Mesendoderm (in vitro differentiated cells): Measurements from ENCODE around the gene FREY1.

Experiments
- DNase-seq: peaks from one replicate; pipeline ENCODE4 v3.0.0; 2013
- H2AK5ac ChIP-seq: 2 replicates; pipeline ENCODE4 v1.6.1; 2013; ENCODE audit warnings: low read length, inconsistent platforms
- H2BK120ac ChIP-seq: 2 replicates; pipeline ENCODE4 v1.6.1; 2013; ENCODE audit warnings: low read depth, mild to moderate bottlenecking, low read length, moderate library complexity, mixed read lengths
- H2BK15ac ChIP-seq: replicated peaks from 2 replicates; pipeline ENCODE4 v1.6.1; 2013; ENCODE audit warnings: low read depth, mild to moderate bottlenecking, moderate library complexity
- H2BK5ac ChIP-seq: 2 replicates; pipeline ENCODE4 v1.6.1; 2013; ENCODE audit warnings: low read length, inconsistent platforms
- H3K18ac ChIP-seq: 2 replicates; pipeline ENCODE4 v1.6.1; 2013; ENCODE audit warnings: mild to moderate bottlenecking, low read length, mixed read lengths
- H3K23ac ChIP-seq: one replicate; pipeline ENCODE4 v1.6.1; 2013; ENCODE audit warnings: low read length
- H3K27ac ChIP-seq: 2 replicates; pipeline ENCODE4 v1.5.1; 2013; ENCODE audit warnings: low read depth, mild to moderate bottlenecking, inconsistent platforms, low read length, moderate library complexity
- H3K27me3 ChIP-seq: 2 replicates; pipeline ENCODE4 v1.6.1; 2013; ENCODE audit warnings: low read length, control low read depth, mild to moderate bottlenecking, inconsistent platforms; ENCODE audit not compliant: insufficient read depth, poor library complexity
- H3K36me3 ChIP-seq: 2 replicates; pipeline ENCODE4 v1.6.1; 2013; ENCODE audit warnings: low read length, inconsistent platforms; ENCODE audit not compliant: control insufficient read depth, insufficient read depth
- H3K4ac ChIP-seq: one replicate; pipeline ENCODE4 v1.6.1; 2013; ENCODE audit warnings: low read depth, mild to moderate bottlenecking, low read length, moderate library complexity
- H3K4me1 ChIP-seq: 2 replicates; pipeline ENCODE4 v1.6.1; 2013; ENCODE audit warnings: low read depth, low read length, inconsistent platforms; ENCODE audit not compliant: control insufficient read depth
- H3K4me2 ChIP-seq: 2 replicates; pipeline ENCODE4 v1.6.1; 2013; ENCODE audit warnings: low read length
- H3K4me3 ChIP-seq: 2 replicates; pipeline ENCODE4 v1.5.1; 2013; ENCODE audit warnings: mild to moderate bottlenecking, low read length
- H3K56ac ChIP-seq: one replicate; pipeline ENCODE4 v1.6.1; 2013; ENCODE audit warnings: low read length
- H3K79me1 ChIP-seq: 2 replicates; pipeline ENCODE4 v1.6.1; 2013; ENCODE audit warnings: low read length, inconsistent platforms
- H3K79me2 ChIP-seq: 2 replicates; pipeline ENCODE4 v1.6.1; 2013; ENCODE audit warnings: mild to moderate bottlenecking, low read length; ENCODE audit not compliant: control insufficient read depth, insufficient read depth
- H3K9ac ChIP-seq: 2 replicates; pipeline ENCODE4 v1.6.1; 2013; ENCODE audit warnings: low read length, inconsistent platforms
- H4K5ac ChIP-seq: one replicate; pipeline ENCODE4 v1.6.1; 2013; ENCODE audit warnings: low read length
- H4K8ac ChIP-seq: one replicate; pipeline ENCODE4 v1.6.1; 2013; ENCODE audit warnings: low read depth, mild to moderate bottlenecking, control low read depth, low read length, moderate library complexity
- WGBS: extraction: QIAGEN DNeasy Blood & Tissue Kit; methylation state at CpG from one replicate; pipeline ENCODE4 v1.1.7; 2013; ENCODE audit warnings: low lambda C conversion rate, missing lambda C conversion rate; ENCODE audit not compliant: insufficient coverage; ENCODE audit errors: extremely low coverage; 5-methylcytosine and 5-hydroxymethylcytosine counted together

Gene FREY1

DNA sequence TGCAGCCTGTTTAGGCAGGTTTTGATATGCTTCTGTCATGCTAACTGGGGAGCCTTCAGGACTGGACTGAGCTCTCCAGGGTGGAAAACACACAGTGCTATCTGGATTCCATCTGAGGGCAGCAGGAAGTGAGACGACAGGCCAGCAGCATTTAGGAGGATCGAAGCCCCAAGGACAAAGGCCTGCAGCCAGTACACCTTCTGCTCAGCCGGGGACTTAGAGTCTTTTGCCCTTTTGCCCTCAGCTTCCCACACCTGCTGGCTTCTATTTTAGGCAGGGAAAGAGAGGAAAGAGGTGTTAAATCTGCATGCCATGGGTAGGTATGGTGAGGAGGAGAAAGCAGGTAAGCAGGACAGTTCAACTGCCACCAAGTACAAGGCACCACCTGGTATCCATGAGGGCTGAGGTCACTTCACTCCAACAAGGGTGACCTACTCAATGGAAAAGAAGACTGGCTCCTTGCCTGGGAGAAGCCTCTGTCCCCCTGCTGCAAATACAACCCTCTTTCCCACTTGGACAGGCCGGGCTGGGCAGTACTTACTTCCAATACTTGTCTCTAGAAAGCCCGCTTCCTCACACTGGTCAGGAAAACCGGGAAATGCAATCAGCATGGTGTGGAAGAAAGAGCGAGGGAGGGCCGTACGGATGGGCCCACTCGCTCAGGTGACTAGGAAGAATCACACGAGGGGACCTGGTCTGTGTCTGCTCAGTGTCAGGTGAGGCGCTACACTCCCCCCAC lies 27.7 kb upstream of the FREY1 start:
- WGBS, result no CpG with 5 or more reads among the region's 12 CpGs
- Histone ChIP-seq H3K4me3 (no peak overlapping the region), H3K79me1 (no peaks in the 10 kb centered on the region), H3K23ac (no peak overlapping the region), H2BK120ac (no peak overlapping the region), H3K27me3 (no peaks in the 10 kb centered on the region), H2AK5ac (no peak overlapping the region), H3K4ac (no peak overlapping the region), H3K79me2 (no peaks in the 10 kb centered on the region), H3K4me1 (no peaks in the 10 kb centered on the region), H3K9ac (no peak overlapping the region), H4K5ac (no peak overlapping the region), H3K4me2 (no peak overlapping the region), H4K8ac (no peak overlapping the region), H2BK15ac (no peak overlapping the region), H2BK5ac (no peak overlapping the region), H3K27ac (no peak overlapping the region), H3K18ac (no peak overlapping the region), H3K36me3 (no peaks in the 10 kb centered on the region), H3K56ac (no peak overlapping the region)
- DNase-seq, result no peak

- H4K5ac ChIP-seq, result no peak overlapping the region
- no peaks in the 10 kb centered on the region for H3K79me2 ChIP-seq
- no peak overlapping the region for H3K56ac ChIP-seq
- no peak overlapping the region for H3K9ac ChIP-seq
- H3K27ac ChIP-seq, result no peak overlapping the region
- H3K79me1 ChIP-seq, result no peaks in the 10 kb centered on the region
- H4K8ac ChIP-seq, result no peak overlapping the region
- H3K36me3 ChIP-seq, result no peaks in the 10 kb centered on the region
- DNase-seq, result no peak
- WGBS, result no CpG with 5 or more reads among the region's 21 CpGs
- no peak overlapping the region for H3K18ac ChIP-seq
- H3K4me2 ChIP-seq, result no peak overlapping the region
- H2BK120ac ChIP-seq, result no peak overlapping the region
- no peak overlapping the region for H3K4ac ChIP-seq
- no peak overlapping the region for H2BK15ac ChIP-seq
- H3K4me1 ChIP-seq, result no peaks in the 10 kb centered on the region
- H3K4me3 ChIP-seq, result no peak overlapping the region
- no peaks in the 10 kb centered on the region for H3K27me3 ChIP-seq
- H2BK5ac ChIP-seq, result no peak overlapping the region
- H2AK5ac ChIP-seq, result no peak overlapping the region
- H3K23ac ChIP-seq, result no peak overlapping the region
Observed at GRCh38 chr11:45933846-45934579, 26.9 kb upstream of the FREY1 start.

DNA sequence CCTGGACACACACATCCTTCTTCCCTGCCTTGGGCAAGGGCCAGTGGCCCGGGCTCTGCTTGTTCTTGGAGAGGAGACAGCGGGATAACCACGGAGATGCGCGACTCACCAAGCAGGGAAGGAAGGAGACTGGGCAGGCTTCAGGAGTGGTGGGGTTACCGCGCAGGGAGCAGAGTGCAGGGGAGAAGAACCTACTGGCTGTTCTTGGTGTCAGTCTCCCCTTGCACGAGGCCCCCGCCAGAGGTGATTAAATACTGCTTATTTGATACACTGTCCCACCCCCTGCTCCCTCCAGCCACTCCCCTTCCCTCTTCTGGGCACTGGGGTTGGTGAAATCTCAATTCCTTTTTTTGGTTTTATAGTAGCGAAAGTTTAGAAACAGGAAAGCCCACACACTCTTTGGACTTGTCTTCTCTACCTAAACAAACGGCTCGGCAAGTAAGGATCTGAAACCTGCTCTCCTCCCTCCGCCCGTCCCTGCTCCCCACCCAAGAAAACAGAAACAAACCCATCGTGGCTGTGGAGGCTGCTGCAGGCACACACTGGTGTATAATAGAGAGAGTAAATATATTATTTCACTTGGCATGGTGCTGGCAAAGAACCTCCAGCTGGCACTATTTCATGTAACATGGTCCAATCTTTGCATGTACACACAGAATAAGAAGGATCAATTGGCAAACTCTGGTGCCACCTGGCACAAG lies 26.2 kb upstream of the FREY1 start:
- H2BK120ac ChIP-seq, result no peak overlapping the region
- no peak overlapping the region for H3K23ac ChIP-seq
- H3K4me1 ChIP-seq, result no peaks in the 10 kb centered on the region
- H2BK15ac ChIP-seq, result no peak overlapping the region
- DNase-seq, result no peak
- H4K5ac ChIP-seq, result no peak overlapping the region
- H3K27ac ChIP-seq, result no peak overlapping the region
- no peak overlapping the region for H3K9ac ChIP-seq
- H2BK5ac ChIP-seq, result no peak overlapping the region
- no peaks in the 10 kb centered on the region for H3K27me3 ChIP-seq
- H3K4ac ChIP-seq, result no peak overlapping the region
- H3K79me2 ChIP-seq, result no peaks in the 10 kb centered on the region
- no peak overlapping the region for H3K4me2 ChIP-seq
- H3K56ac ChIP-seq, result no peak overlapping the region
- no peaks in the 10 kb centered on the region for H3K36me3 ChIP-seq
- H4K8ac ChIP-seq, result no peak overlapping the region
- no CpG with 5 or more reads among the region's 15 CpGs for WGBS
- H3K4me3 ChIP-seq, result no peak overlapping the region
- no peaks in the 10 kb centered on the region for H3K79me1 ChIP-seq
- H3K18ac ChIP-seq, result no peak overlapping the region
- H2AK5ac ChIP-seq, result no peak overlapping the region

DNA sequence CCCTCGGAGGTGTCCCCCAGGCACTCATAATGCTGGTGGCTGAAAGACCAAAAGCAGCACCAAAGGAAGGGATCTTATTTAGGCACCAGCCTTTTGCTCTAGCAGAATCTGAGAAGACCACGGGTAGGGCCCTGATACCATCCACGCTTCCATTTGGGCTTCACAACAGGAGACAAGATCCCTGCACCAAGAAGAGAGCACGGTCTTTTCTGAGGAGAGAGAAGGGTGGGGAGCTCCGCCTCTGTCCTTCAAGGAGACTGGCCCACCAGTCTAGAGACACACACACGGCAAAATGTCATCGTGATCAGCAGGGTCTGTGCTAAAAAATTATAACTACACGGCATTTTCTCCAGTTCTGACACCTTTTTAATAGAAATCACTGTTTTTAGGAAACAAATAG lies 25.1 kb upstream of the FREY1 start:
- Histone ChIP-seq H3K56ac (no peak overlapping the region), H4K5ac (no peak overlapping the region), H4K8ac (no peak overlapping the region), H3K27me3 (no peaks in the 10 kb centered on the region), H3K18ac (no peak overlapping the region), H3K9ac (no peak overlapping the region), H3K4me2 (no peak overlapping the region), H2BK120ac (no peak overlapping the region), H3K36me3 (no peaks in the 10 kb centered on the region), H2AK5ac (no peak overlapping the region), H3K27ac (no peak overlapping the region), H3K79me1 (no peaks in the 10 kb centered on the region), H3K4me3 (no peak overlapping the region), H3K23ac (no peak overlapping the region), H3K4me1 (no peaks in the 10 kb centered on the region), H2BK5ac (no peak overlapping the region), H3K4ac (no peak overlapping the region), H2BK15ac (no peak overlapping the region), H3K79me2 (no peaks in the 10 kb centered on the region)
- no CpG with 5 or more reads among the region's 8 CpGs for WGBS
- DNase-seq, result no peak

- H4K8ac ChIP-seq, result no peak overlapping the region
- no peak overlapping the region for H3K4me2 ChIP-seq
- no peak overlapping the region for H2BK120ac ChIP-seq
- no peak overlapping the region for H3K23ac ChIP-seq
- H3K4me3 ChIP-seq, result no peak overlapping the region
- no peak overlapping the region for H3K27ac ChIP-seq
- no peak overlapping the region for H4K5ac ChIP-seq
- no peak overlapping the region for H2AK5ac ChIP-seq
- H2BK5ac ChIP-seq, result no peak overlapping the region
- WGBS, result no CpG with 5 or more reads among the region's 10 CpGs
- H3K4ac ChIP-seq, result no peak overlapping the region
- no peaks in the 10 kb centered on the region for H3K4me1 ChIP-seq
- H3K56ac ChIP-seq, result no peak overlapping the region
- no peaks in the 10 kb centered on the region for H3K79me2 ChIP-seq
- H3K36me3 ChIP-seq, result no peaks in the 10 kb centered on the region
- no peak overlapping the region for H2BK15ac ChIP-seq
- no peak for DNase-seq
- no peaks in the 10 kb centered on the region for H3K27me3 ChIP-seq
- H3K9ac ChIP-seq, result no peak overlapping the region
- no peaks in the 10 kb centered on the region for H3K79me1 ChIP-seq
- no peak overlapping the region for H3K18ac ChIP-seq
Observed at GRCh38 chr11:45931739-45932138, 24.7 kb upstream of the FREY1 start.
